GM12874 (cell line): ENCODE results near the gene COL1A1.

Experiments used
- TF ChIP-seq, protein P1 (sequence below): IDR thresholded peaks from 2 replicates; pipeline ENCODE4 v1.5.1; 2011; ENCODE audit warnings: low read depth, mild to moderate bottlenecking, control low read depth, low read length, moderate library complexity; ENCODE audit not compliant: insufficient read depth

Gene COL1A1

DNA sequence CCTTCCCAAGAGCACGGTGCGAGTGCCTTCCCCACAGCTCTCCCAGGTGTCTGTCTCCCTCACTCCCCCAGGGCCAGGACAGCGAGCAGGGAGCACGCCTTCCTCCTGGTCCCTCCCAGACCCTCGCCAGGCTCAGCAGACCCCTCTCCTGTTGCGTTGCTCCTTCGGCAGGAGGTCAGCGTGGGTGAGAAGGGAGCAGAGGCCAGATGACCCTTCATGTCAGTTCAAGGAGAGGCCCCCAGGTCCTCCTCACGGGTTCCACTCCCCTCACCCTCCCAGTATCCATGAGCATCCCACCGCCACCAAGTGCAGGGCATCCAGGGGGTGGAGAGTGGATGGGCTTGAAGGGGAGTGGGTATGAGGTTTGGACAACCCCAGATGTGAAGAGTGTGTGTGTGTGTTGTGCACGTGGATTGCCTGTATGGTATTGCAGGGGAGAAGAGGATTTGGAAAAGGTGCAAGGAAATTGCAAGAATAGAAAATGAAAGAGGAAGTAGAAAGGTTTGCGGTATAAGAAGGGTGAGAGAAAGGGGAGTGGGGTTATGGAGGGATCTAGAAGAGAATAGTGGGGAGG lies 17.9 kb downstream of the COL1A1 start:
- TF ChIP-seq, protein P1, sequence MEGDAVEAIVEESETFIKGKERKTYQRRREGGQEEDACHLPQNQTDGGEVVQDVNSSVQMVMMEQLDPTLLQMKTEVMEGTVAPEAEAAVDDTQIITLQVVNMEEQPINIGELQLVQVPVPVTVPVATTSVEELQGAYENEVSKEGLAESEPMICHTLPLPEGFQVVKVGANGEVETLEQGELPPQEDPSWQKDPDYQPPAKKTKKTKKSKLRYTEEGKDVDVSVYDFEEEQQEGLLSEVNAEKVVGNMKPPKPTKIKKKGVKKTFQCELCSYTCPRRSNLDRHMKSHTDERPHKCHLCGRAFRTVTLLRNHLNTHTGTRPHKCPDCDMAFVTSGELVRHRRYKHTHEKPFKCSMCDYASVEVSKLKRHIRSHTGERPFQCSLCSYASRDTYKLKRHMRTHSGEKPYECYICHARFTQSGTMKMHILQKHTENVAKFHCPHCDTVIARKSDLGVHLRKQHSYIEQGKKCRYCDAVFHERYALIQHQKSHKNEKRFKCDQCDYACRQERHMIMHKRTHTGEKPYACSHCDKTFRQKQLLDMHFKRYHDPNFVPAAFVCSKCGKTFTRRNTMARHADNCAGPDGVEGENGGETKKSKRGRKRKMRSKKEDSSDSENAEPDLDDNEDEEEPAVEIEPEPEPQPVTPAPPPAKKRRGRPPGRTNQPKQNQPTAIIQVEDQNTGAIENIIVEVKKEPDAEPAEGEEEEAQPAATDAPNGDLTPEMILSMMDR: no peak

DNA sequence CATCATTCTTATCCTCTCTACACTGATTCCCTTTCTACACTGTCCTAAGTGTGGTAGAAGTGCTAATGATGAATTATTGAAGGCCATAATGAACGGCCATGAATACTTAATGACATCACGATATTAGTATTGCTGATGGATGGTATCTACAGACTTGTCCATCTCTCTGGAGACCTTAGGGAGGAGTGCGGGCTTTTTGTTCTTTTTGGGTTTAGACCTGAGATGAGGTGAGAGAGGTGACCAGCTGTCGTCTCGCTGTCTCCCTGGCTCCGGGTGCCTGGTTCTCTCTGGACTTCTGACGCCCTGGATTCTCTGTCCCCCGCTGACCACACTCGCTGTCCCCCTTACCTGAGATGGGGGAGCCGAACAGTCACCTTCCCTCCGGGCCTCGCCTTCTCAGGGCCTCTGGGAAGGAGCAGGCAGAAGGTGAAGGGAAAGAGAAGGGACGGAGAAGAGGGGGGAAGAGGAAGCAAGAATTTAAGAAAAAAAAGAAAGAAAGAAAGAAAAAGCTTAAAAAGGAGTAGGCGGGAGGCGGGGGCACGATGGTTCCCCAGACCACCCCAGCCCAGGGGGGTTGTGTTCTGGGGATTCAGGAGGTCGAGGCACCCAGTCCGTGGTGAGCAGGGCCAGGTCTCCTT lies 18.5 kb downstream of the COL1A1 start:
- TF ChIP-seq, protein P1: no peak

DNA sequence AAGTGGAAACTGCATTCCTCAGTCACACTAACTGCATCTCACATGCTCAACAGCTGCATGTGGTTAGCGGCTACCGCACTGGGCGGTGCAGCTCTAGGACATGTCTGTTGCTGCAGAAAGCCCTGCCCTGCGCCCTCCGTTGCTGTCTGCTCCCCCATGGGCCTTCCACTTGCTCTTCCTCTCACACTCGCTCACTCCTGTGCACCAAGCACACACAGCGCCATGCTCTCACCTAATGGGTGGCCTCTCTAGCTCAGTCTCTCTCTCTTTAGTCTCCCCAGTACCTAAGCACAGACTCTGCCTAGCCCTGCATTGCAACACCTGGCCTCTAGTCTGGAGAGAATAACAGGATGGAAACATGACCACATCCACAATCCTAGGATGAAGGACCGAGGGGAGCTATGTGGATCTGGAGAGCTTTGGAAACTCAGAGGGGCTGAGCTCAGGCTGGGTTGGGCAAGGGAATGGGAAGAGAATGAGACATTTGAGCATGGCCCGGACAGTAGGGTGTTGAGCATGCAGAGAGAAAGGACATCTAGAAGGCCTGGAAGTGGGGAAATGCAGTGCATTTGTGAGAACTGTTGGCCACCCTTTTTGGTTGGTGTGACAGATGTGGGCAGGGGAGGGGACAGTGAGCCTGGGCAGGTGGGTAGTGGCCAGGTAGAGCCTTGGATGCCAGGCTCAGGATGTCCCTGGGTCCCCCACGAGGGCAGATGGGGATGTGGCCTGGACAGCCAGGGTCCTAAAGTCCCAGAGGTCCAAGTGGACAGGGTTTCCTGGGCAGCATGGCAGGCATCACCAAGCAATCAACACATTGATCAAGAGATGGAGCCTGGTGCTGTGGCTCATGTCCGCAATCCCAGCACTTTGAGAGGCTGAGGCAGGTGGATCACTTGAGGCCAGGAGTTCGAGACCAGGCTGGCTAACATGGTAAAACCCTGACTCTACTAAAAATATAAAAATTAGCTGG lies 19.6 kb downstream of the COL1A1 start:
- TF ChIP-seq, protein P1: no peak

DNA sequence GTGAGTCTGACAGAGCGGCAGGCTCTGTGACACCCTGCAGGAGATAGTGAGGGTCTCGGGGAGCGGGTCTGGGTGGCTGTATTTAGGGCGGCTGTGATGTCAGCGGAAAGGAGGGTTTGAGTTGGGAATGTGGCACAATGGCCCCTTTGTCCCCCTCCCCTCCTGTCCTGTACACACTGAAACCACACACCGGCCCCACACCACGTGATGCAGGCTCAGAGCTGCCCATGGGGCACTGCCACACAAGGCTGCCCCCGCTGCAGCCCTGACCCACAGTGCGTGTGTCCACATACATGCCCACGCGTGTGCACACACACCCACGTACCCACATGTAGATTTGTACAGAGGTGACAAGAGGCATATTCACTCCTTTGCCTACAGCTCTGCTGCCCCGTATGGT lies 20.3 kb downstream of the COL1A1 start:
- TF ChIP-seq, protein P1: no peak

DNA sequence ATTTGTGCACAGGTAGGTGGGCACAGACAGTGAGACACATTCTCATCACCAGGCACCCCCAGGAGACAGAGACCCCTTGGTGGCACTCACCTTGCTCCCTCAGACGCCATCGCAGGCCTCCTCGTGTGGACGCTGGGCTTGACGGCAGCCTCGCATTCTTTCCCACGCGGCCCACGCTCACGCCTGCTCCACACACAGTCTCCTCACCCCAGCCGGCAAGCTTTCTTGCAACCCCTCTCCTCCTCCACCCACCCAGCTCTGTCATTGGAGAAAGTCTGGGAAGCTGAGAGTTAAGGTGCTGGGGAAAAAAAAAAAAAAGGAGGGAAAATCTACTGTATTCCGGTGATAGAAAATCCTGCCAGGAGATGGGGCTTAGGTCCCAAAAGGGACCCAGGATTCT lies 20.8 kb downstream of the COL1A1 start:
- TF ChIP-seq, protein P1: no peak

DNA sequence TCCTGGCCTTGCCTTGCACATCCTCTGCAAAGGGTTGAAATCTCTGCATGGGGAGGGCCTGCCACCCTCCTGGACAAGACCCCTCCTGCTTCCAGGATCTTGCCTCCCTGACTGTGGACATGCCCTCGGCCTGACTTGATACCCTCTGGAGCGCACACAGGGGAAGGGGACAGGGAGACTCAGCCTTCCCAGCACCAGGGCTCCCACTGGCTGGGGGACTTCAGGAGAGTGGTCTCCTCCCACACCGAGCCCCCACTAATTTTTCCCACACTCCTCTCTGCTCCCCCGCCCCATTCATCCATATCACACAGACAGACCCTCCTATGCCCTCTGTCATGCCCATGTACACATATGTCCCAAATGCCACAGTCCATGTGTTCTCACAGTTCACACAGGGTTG lies 21.3 kb downstream of the COL1A1 start:
- TF ChIP-seq, protein P1: no peak
